ENCODE data around the gene ULK3. TPM values are rescaled to one million over a fixed set of nuclear protein-coding genes. Genes with fewer than 3 reads are reported as not detected.

The ULK3 gene
- total RNA-seq, 1 donor: 17.3 TPM

DNA sequence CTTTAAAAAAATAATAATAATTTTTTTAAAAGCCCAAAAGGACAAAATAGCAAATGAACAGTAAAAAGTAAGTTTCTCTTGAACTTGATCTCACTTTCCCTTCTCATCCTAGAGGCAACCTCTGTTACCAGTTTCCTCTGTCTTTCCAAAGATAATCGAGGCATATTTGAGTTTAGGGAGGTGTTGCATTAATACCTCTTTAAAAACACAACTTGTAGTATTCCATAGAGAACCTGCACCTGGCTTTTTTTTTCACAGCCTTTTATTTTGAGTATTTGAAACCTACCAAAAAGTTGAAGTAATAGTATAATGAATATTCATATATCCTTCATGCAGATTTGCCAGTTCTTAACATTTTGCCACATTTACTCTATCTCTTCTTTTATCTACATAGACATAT, 51.9 kb downstream of the ULK3 start:
- TF ChIP-seq, protein P1, sequence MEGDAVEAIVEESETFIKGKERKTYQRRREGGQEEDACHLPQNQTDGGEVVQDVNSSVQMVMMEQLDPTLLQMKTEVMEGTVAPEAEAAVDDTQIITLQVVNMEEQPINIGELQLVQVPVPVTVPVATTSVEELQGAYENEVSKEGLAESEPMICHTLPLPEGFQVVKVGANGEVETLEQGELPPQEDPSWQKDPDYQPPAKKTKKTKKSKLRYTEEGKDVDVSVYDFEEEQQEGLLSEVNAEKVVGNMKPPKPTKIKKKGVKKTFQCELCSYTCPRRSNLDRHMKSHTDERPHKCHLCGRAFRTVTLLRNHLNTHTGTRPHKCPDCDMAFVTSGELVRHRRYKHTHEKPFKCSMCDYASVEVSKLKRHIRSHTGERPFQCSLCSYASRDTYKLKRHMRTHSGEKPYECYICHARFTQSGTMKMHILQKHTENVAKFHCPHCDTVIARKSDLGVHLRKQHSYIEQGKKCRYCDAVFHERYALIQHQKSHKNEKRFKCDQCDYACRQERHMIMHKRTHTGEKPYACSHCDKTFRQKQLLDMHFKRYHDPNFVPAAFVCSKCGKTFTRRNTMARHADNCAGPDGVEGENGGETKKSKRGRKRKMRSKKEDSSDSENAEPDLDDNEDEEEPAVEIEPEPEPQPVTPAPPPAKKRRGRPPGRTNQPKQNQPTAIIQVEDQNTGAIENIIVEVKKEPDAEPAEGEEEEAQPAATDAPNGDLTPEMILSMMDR (IDR thresholded peaks at IDR 0.05; ENCODE audit: insufficient read depth, low read depth, low read length): no peak
- H3K4me3 ChIP-seq (ENCODE audit: low read depth, low read length): no peak overlapping the region
- no peak for DNase-seq (ENCODE audit: low read depth)

GRCh38 chr15:74790080-74790916, 52.7 kb downstream of the ULK3 start:
- no peak overlapping the region for H3K4me3 ChIP-seq (ENCODE audit: low read depth, low read length)
- TF ChIP-seq, protein P1 (IDR thresholded peaks at IDR 0.05; ENCODE audit: insufficient read depth, low read depth, low read length): no peak
- peak; percentile 77 for DNase-seq (ENCODE audit: low read depth)

GRCh38 chr15:74789741-74790079, 53.2 kb downstream of the ULK3 start:
- no peak for DNase-seq (ENCODE audit: low read depth)
- TF ChIP-seq, protein P1 (IDR thresholded peaks at IDR 0.05; ENCODE audit: insufficient read depth, low read depth, low read length): no peak
- H3K4me3 ChIP-seq (ENCODE audit: low read depth, low read length): no peak overlapping the region

- H3K4me3 ChIP-seq (ENCODE audit: low read depth, low read length): no peak overlapping the region
- TF ChIP-seq, protein P1 (IDR thresholded peaks at IDR 0.05; ENCODE audit: insufficient read depth, low read depth, low read length): no peak
- no peak for DNase-seq (ENCODE audit: low read depth)
These were observed 53.8 kb downstream of the ULK3 start for GRCh38 chr15:74789171-74789631.

- no peak for DNase-seq (ENCODE audit: low read depth)
- no peak overlapping the region for H3K4me3 ChIP-seq (ENCODE audit: low read depth, low read length)
- TF ChIP-seq, protein P1 (IDR thresholded peaks at IDR 0.05; ENCODE audit: insufficient read depth, low read depth, low read length): no peak
These were observed 54.2 kb downstream of the ULK3 start for GRCh38 chr15:74788683-74789151.

- no peak overlapping the region for H3K4me3 ChIP-seq (ENCODE audit: low read depth, low read length)
- DNase-seq (ENCODE audit: low read depth): no peak
These were observed 54.8 kb downstream of the ULK3 start for GRCh38 chr15:74788042-74788682.

More at GRCh38 chr15:74788042-74788682, 54.8 kb downstream of the ULK3 start:
- TF ChIP-seq, protein P1 (IDR thresholded peaks at IDR 0.05; ENCODE audit: insufficient read depth, low read depth, low read length): no peak
